Mesothelial cell of epicardium (in vitro differentiated cells): ENCODE measurements around the gene PCDHGC4. TPM values are rescaled to one million over a fixed set of nuclear protein-coding genes. Genes with fewer than 3 reads are reported as not detected.

Experiments
- DNase-seq, 2 experiments: peaks; one replicate each; pipeline ENCODE4 v3.0.0; 2021; ENCODE audit warnings: low spot score in 2 of 2; ENCODE audit not compliant: unreplicated experiment in 2 of 2
- H3K27ac Mint-ChIP-seq: 2 replicates; pipeline ENCODE4 v1.8.0; 2021; ENCODE audit warnings: mixed read lengths
- H3K27me3 Mint-ChIP-seq: 2 replicates; pipeline ENCODE4 v1.8.0; 2021; ENCODE audit warnings: low read depth, mixed read lengths
- H3K36me3 Mint-ChIP-seq: 2 replicates; pipeline ENCODE4 v1.8.0; 2021; ENCODE audit warnings: mixed read lengths
- H3K4me1 Mint-ChIP-seq: 2 replicates; pipeline ENCODE4 v1.8.0; 2021; ENCODE audit warnings: mixed read lengths
- H3K4me3 Mint-ChIP-seq: 2 replicates; pipeline ENCODE4 v1.8.0; 2021; ENCODE audit warnings: mild to moderate bottlenecking, moderate library complexity, mixed read lengths
- H3K9me3 Mint-ChIP-seq: 2 replicates; pipeline ENCODE4 v1.8.0; 2021; ENCODE audit warnings: mixed read lengths
- total RNA-seq: library from RNA; stranded (reverse); gene quantifications from 3 replicates; pipeline ENCODE4 v1.2.1, GENCODE V29; 2021
- TF ChIP-seq, protein P1 (sequence below): fragments of 200-600 bp; sonication (generic); IDR thresholded peaks from one replicate; pipeline ENCODE4 v1.5.0; 2021; ENCODE audit warnings: antibody characterized with exemption; ENCODE audit not compliant: unreplicated experiment

The PCDHGC4 gene
- total RNA-seq = 5.2 to 6.2 TPM (median 5.2 TPM) in 3 replicates

DNA sequence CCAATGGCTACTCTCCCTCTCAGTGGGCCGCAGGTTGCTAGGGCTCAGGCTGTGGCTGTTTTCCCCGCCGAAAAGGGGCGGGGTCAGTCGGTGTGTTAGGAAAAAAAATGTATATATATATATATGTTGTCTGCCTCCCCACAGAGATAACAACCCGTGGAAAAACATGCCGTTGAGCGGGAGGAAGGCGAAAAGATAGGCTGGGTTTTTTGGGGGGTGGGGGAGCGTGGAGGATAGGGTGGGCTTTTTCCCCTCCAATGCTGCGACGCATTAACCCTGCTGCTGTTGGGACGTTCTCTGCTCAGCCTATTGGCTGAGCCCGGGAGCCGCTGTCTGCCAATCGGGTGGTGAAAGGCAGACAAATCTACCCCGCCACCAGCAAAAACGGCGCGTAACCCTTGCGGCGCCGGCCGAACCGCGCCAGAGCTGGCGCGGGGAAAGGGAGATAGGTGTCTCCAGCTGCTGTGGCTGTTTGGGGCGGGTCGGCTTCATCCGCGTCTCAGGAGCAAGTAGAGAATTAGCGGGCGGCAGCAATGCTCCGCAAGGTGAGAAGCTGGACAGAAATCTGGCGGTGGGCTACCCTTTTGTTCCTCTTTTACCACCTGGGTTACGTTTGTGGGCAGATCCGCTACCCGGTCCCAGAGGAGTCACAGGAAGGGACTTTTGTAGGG lies at the start of gene PCDHGC4:
PCDHGC4 (plus strand) TSS at position 390 of the 671 bp plus-strand sequence; CDS start at position 534, 144 bp downstream.
- H3K36me3 Mint-ChIP-seq = peaks cover 28% of the 10 kb centered on the region
- TF ChIP-seq, protein P1, sequence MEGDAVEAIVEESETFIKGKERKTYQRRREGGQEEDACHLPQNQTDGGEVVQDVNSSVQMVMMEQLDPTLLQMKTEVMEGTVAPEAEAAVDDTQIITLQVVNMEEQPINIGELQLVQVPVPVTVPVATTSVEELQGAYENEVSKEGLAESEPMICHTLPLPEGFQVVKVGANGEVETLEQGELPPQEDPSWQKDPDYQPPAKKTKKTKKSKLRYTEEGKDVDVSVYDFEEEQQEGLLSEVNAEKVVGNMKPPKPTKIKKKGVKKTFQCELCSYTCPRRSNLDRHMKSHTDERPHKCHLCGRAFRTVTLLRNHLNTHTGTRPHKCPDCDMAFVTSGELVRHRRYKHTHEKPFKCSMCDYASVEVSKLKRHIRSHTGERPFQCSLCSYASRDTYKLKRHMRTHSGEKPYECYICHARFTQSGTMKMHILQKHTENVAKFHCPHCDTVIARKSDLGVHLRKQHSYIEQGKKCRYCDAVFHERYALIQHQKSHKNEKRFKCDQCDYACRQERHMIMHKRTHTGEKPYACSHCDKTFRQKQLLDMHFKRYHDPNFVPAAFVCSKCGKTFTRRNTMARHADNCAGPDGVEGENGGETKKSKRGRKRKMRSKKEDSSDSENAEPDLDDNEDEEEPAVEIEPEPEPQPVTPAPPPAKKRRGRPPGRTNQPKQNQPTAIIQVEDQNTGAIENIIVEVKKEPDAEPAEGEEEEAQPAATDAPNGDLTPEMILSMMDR = no peak
- H3K27me3 Mint-ChIP-seq = no peaks in the 10 kb centered on the region
- peak within 1 kb of the TSS; percentile 74 for H3K4me3 Mint-ChIP-seq
- H3K27ac Mint-ChIP-seq = peak within 1 kb of the TSS; percentile 26
- peak in 1 of 2 experiments; percentile 45 for DNase-seq
- peaks cover 31% of the 10 kb centered on the region for H3K4me1 Mint-ChIP-seq
- H3K9me3 Mint-ChIP-seq = no peaks in the 10 kb centered on the region

DNA sequence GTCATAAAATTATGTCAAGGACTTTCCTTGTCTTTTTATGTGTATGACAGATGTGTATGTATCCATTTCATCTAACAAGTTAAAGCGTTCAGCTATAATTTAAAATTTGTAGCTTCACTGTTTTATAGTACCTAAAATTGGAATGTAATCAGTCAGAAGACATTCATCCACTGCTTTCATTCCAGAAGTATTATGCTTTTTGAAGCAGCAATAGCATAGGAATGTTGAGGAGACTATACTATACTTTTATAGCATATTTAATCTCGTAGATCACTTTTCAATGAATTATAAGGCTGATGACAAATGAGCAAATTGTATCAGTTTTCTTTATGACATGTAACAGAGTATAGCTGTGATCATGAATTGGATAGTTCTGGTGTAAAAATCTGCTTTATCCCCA lies 47.6 kb upstream of the PCDHGC4 start:
- H3K9me3 Mint-ChIP-seq = peaks cover 67% of the 10 kb centered on the region

GRCh38 chr5:141439411-141440141 lies 45.3 kb upstream of the PCDHGC4 start:
- Mint-ChIP-seq H3K4me3 (no peak overlapping the region), H3K9me3 (peaks cover 67% of the 10 kb centered on the region), H3K4me1 (no peaks in the 10 kb centered on the region), H3K27ac (no peak overlapping the region), H3K27me3 (no peaks in the 10 kb centered on the region), H3K36me3 (peaks cover 75% of the 10 kb centered on the region)
- TF ChIP-seq, protein P1 = no peak
- no peak for DNase-seq

More for the DNA sequence above, 47.6 kb upstream of the PCDHGC4 start:
- Mint-ChIP-seq H3K4me1 (no peaks in the 10 kb centered on the region), H3K4me3 (no peak overlapping the region), H3K27me3 (no peaks in the 10 kb centered on the region), H3K36me3 (peaks cover 73% of the 10 kb centered on the region), H3K27ac (no peak overlapping the region)
- DNase-seq = no peak
- TF ChIP-seq, protein P1 = no peak

- TF ChIP-seq, protein P1 = no peak
- H3K4me1 Mint-ChIP-seq = no peaks in the 10 kb centered on the region
- H3K4me3 Mint-ChIP-seq = no peak overlapping the region
- H3K9me3 Mint-ChIP-seq = peaks cover 67% of the 10 kb centered on the region
- H3K36me3 Mint-ChIP-seq = peaks cover 75% of the 10 kb centered on the region
- no peaks in the 10 kb centered on the region for H3K27me3 Mint-ChIP-seq
- H3K27ac Mint-ChIP-seq = no peak overlapping the region
- DNase-seq = no peak
These were observed 44.5 kb upstream of the PCDHGC4 start for GRCh38 chr5:141440341-141440740.

DNA sequence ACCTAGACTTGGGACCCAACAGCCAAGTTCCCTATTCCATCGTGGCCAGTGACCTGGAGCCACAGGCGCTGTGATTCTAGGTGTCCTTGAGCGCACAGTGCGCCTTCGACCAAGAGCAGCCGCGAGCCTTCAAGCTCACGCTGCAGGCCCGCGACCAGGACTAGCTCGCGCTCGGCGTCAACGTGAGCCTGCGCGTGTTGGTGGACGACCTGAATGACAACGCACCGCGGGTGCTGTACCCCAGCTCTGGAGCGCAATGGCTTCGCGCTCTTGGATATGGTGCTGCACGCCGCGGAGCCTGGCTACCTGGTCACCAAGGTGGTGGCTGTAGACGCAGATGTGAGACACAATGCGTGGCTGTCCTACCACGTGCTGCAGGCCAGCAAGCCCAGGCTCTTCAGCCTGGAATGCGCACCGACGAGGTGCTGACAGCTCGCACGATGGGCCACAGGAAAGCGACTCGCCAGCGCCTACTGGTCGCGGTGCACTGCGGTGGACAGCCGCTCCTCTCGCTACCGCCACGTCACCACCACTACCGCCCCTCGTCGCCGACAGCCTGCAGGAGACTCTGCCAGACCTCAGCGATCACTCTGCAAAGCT lies 43.2 kb upstream of the PCDHGC4 start:
- TF ChIP-seq, protein P1 = no peak
- Mint-ChIP-seq H3K36me3 (peaks cover 72% of the 10 kb centered on the region), H3K4me3 (no peak overlapping the region), H3K9me3 (peaks cover 64% of the 10 kb centered on the region), H3K27me3 (no peaks in the 10 kb centered on the region), H3K27ac (no peak overlapping the region), H3K4me1 (no peaks in the 10 kb centered on the region)
- no peak for DNase-seq
